Measurements from ENCODE around the gene ADCY5.

DNA sequence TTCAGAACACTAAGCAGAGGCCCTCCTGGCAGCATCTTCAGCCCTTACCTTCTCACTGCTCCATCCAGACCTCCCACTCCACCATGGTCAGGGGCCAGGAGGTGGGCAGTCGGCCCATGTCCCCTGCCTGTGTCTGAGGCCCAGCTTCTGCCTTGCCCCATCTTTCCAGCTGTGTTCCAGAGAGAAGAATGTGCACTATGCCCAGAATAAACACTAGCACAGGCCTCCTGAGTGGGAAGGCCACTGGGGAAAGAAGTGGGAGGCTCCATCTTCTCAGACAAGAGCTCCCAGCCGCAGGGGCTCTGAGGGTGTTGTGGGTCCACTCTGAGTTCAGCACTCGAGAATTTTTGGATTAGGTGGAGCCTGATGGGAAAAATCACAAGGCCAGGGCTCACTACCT is 44.5 kb downstream of the ADCY5 start:
- no peak for TF ChIP-seq SIN3A (IDR thresholded peaks at IDR 0.05; ENCODE audit: borderline replicate concordance, insufficient read depth, low read length)
- TF ChIP-seq, protein P1, sequence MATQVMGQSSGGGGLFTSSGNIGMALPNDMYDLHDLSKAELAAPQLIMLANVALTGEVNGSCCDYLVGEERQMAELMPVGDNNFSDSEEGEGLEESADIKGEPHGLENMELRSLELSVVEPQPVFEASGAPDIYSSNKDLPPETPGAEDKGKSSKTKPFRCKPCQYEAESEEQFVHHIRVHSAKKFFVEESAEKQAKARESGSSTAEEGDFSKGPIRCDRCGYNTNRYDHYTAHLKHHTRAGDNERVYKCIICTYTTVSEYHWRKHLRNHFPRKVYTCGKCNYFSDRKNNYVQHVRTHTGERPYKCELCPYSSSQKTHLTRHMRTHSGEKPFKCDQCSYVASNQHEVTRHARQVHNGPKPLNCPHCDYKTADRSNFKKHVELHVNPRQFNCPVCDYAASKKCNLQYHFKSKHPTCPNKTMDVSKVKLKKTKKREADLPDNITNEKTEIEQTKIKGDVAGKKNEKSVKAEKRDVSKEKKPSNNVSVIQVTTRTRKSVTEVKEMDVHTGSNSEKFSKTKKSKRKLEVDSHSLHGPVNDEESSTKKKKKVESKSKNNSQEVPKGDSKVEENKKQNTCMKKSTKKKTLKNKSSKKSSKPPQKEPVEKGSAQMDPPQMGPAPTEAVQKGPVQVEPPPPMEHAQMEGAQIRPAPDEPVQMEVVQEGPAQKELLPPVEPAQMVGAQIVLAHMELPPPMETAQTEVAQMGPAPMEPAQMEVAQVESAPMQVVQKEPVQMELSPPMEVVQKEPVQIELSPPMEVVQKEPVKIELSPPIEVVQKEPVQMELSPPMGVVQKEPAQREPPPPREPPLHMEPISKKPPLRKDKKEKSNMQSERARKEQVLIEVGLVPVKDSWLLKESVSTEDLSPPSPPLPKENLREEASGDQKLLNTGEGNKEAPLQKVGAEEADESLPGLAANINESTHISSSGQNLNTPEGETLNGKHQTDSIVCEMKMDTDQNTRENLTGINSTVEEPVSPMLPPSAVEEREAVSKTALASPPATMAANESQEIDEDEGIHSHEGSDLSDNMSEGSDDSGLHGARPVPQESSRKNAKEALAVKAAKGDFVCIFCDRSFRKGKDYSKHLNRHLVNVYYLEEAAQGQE (IDR thresholded peaks at IDR 0.05; ENCODE audit: insufficient read depth in 1 of 2, low read depth in 2 of 2, low read length in 2 of 2) = no peak
- TF ChIP-seq TAF1 (IDR thresholded peaks at IDR 0.05; ENCODE audit: borderline replicate concordance, insufficient read depth, low read length) = no peak
- no peak for TF ChIP-seq FOXP2 (optimal IDR thresholded peaks at IDR 0.05; ENCODE audit: borderline replicate concordance, extremely low read depth, extremely low read length, insufficient read depth)

All from PFSK-1 (cell line).